HepG2 (cell line): ENCODE data around the gene SLU7. TPM values are rescaled to one million over a fixed set of nuclear protein-coding genes. Genes with fewer than 3 reads are reported as not detected.

Experiments used
- ATAC-seq: fragments of 200-7000 bp; cut with Tn5 transposase; 3 replicates; pipeline ENCODE4 v1.9.1; 2020; ENCODE audit warnings: mild to moderate bottlenecking, moderate library complexity
- BruUV-seq: library from RNA; stranded (reverse); fragments of 400-500 nt; replicated peaks from 2 replicates; lab custom pipeline; 2021; lab: Mats Ljungman, UMichigan
- CTCF ChIA-PET: fragments of 300-600 bp; formaldehyde crosslinking; extraction: SDS; loops from one replicate; lab custom pipeline; 2021; ENCODE audit warnings: low total read pairs, inconsistent platforms, low intra/inter-chr PET ratio; lab: Yijun Ruan, JAX
- POLR2A ChIA-PET: fragments of 350-600 bp; sonication (Branson Sonifier 250); formaldehyde crosslinking; loops from one replicate; lab custom pipeline; 2020; ENCODE audit warnings: antibody characterized with exemption, inconsistent platforms; lab: Yijun Ruan, JAX
- DNase-seq: peaks from one replicate; pipeline ENCODE4 v3.0.0-alpha.2; 2015; ENCODE audit warnings: low spot score
- FAIRE-seq: peaks from 3 replicates; lab custom pipeline; 2011; peaks lifted over from hg19 to GRCh38; lab: Jason Lieb, UNC
- H2AFZ ChIP-seq: one replicate; pipeline ENCODE4 v1.6.1; 2011; ENCODE audit warnings: low read length, inconsistent platforms
- H3K27ac ChIP-seq: fragments of 300-600 bp; 3 replicates; pipeline ENCODE4 v1.8.0; 2011; ENCODE audit warnings: mixed run types, mild to moderate bottlenecking, mixed read lengths, low read length, inconsistent platforms; ENCODE audit not compliant: insufficient read depth; ENCODE audit errors: extremely low read length
- H3K27me3 ChIP-seq, 2 experiments: fragments of 200-600 bp in 1 of 2; 2 replicates in 1 of 2; 3 replicates in 1 of 2; pipeline versions ENCODE4 v1.6.0 to v1.8.0; 2011; ENCODE audit warnings: low read length in 2 of 2, mild to moderate bottlenecking in 2 of 2, moderate library complexity in 2 of 2, inconsistent platforms in 1 of 2; ENCODE audit not compliant: insufficient read depth in 2 of 2, control insufficient read depth in 1 of 2
- H3K36me3 ChIP-seq, 2 experiments: fragments of 200-600 bp in 1 of 2; replicated peaks in 1 of 2; 2 replicates in 1 of 2; 3 replicates in 1 of 2; pipeline versions ENCODE4 v1.5.1 to v1.8.0; 2011; ENCODE audit warnings: low read length in 2 of 2, inconsistent platforms in 1 of 2; ENCODE audit not compliant: insufficient read depth in 2 of 2, control insufficient read depth in 1 of 2
- H3K4me1 ChIP-seq: 2 replicates; pipeline ENCODE4 v1.5.1; 2012; ENCODE audit warnings: low read length, inconsistent platforms; ENCODE audit not compliant: insufficient read depth
- H3K4me2 ChIP-seq: 2 replicates; pipeline ENCODE4 v1.6.0; 2011; ENCODE audit warnings: low read depth, low read length, inconsistent platforms
- H3K4me3 ChIP-seq, 3 experiments: fragments of 200-600 bp in 1 of 3; sonication (generic), shearing (Covaris generic) in 1 of 3; replicated peaks in 1 of 3; 2 replicates each; pipeline ENCODE4 v1.5.1; 2011 to 2016; ENCODE audit warnings: low read length in 3 of 3, inconsistent platforms in 2 of 3, low read depth in 2 of 3, mild to moderate bottlenecking in 2 of 3, control low read depth in 1 of 3, mixed read lengths in 1 of 3; ENCODE audit not compliant: insufficient read depth in 1 of 3
- H3K79me2 ChIP-seq: one replicate; pipeline ENCODE4 v1.6.1; 2011; ENCODE audit warnings: low read length, inconsistent platforms; ENCODE audit not compliant: insufficient read depth
- H3K9ac ChIP-seq: 2 replicates; pipeline ENCODE4 v1.6.0; 2011; ENCODE audit warnings: mild to moderate bottlenecking, low read depth, low read length, inconsistent platforms; ENCODE audit not compliant: insufficient read depth
- H3K9me3 ChIP-seq: 2 replicates; pipeline ENCODE4 v1.5.1; 2012; ENCODE audit warnings: mild to moderate bottlenecking, low read length
- H4K20me1 ChIP-seq: 2 replicates; pipeline ENCODE4 v1.6.0; 2011; ENCODE audit warnings: inconsistent platforms, mild to moderate bottlenecking, low read length, moderate library complexity; ENCODE audit not compliant: insufficient read depth
- CBFB ChIP-seq: sonication (generic); formaldehyde crosslinking; IDR thresholded peaks from 2 replicates; pipeline ENCODE4 v1.4.0; 2020; ENCODE audit warnings: missing genetic modification reagents
- DZIP1 ChIP-seq: sonication (generic); formaldehyde crosslinking; IDR thresholded peaks from 2 replicates; pipeline ENCODE4 v1.5.0; 2020; ENCODE audit warnings: mild to moderate bottlenecking, missing genetic modification reagents
- FOXK1 ChIP-seq: sonication (generic); formaldehyde crosslinking; IDR thresholded peaks from 2 replicates; pipeline ENCODE4 v1.4.0; 2020; ENCODE audit warnings: low read depth, missing genetic modification reagents, borderline replicate concordance
- IKZF5 ChIP-seq: IDR thresholded peaks from 2 replicates; pipeline ENCODE4 v1.6.1; 2018; ENCODE audit warnings: missing genetic modification reagents, mild to moderate bottlenecking, missing compliant biosample characterization
- JUND ChIP-seq: sonication (generic); formaldehyde crosslinking; IDR thresholded peaks from 2 replicates; pipeline ENCODE4 v1.8.0; 2022; ENCODE audit warnings: mild to moderate bottlenecking, missing genetic modification reagents
- KDM5B ChIP-seq: sonication (generic); formaldehyde crosslinking; IDR thresholded peaks from 2 replicates; pipeline ENCODE4 v1.4.0; 2020; ENCODE audit warnings: missing genetic modification reagents, mild to moderate bottlenecking, borderline replicate concordance
- NCOA2 ChIP-seq: sonication (generic); formaldehyde crosslinking; IDR thresholded peaks from 2 replicates; pipeline ENCODE4 v1.8.0; 2022; ENCODE audit warnings: inconsistent platforms
- RXRA ChIP-seq: sonication (generic); formaldehyde crosslinking; IDR thresholded peaks from 2 replicates; pipeline ENCODE4 v1.5.1; 2020; ENCODE audit warnings: missing genetic modification reagents
- SNAI1 ChIP-seq: sonication (generic); formaldehyde crosslinking; IDR thresholded peaks from 2 replicates; pipeline ENCODE4 v1.5.0; 2020; ENCODE audit warnings: mild to moderate bottlenecking, missing genetic modification reagents, borderline replicate concordance
- TOPORS ChIP-seq: sonication (generic); formaldehyde crosslinking; IDR thresholded peaks from 2 replicates; pipeline ENCODE4 v1.8.0; 2023; ENCODE audit warnings: mild to moderate bottlenecking, missing genetic modification reagents
- ZFY ChIP-seq: sonication (generic); formaldehyde crosslinking; IDR thresholded peaks from 2 replicates; pipeline ENCODE4 v1.4.0; 2020; ENCODE audit warnings: missing genetic modification reagents
- ZNF329 ChIP-seq: sonication (generic); formaldehyde crosslinking; IDR thresholded peaks from 2 replicates; pipeline ENCODE4 v1.9.0; 2021; ENCODE audit warnings: low read depth, mild to moderate bottlenecking, missing genetic modification reagents
- ZNF556 ChIP-seq: sonication (generic); formaldehyde crosslinking; IDR thresholded peaks from 2 replicates; pipeline ENCODE4 v1.4.0; 2020; ENCODE audit warnings: mild to moderate bottlenecking, missing genetic modification reagents, borderline replicate concordance
- ZNF614 ChIP-seq: IDR thresholded peaks from 2 replicates; pipeline ENCODE4 v1.6.1; 2018; ENCODE audit warnings: missing biosample characterization, missing genetic modification reagents, inconsistent platforms, borderline replicate concordance
- WGBS: methylation state at CpG from one replicate; pipeline ENCODE4 v1.1.6; 2017; ENCODE audit warnings: low lambda C conversion rate; 5-methylcytosine and 5-hydroxymethylcytosine counted together
- in situ Hi-C: cut with HindIII; loops from 2 replicates; pipeline ENCODE4 v1.10.0; 2017; ENCODE audit warnings: low pct_unique_long_range_greater_than_20kb; ENCODE audit not compliant: extremely low pct_ligation_motif_present
- intact Hi-C: fragments of 100-400 bp; cut with micrococcal nuclease; formaldehyde crosslinking; loops from one replicate; pipeline ENCODE4 v1.10.0; 2022; ENCODE audit not compliant: unreplicated experiment
- polyA plus RNA-seq, 8 experiments: library from polyadenylated mRNA; depleted of rRNA in 3 of 8; stranded (reverse) in 7 of 8; unstranded in 1 of 8; fragments of >200 nt; fragmentation: Illumina TruSeq in 4 of 8; extraction: Trizol in 4 of 8; gene quantifications; 2 replicates each; pipeline versions ENCODE4 v1.2.1 to v1.2.3, GENCODE V29; 2011 to 2016; ENCODE audit warnings: low read depth in 4 of 8, missing spikeins in 1 of 8, mixed read lengths in 1 of 8; ENCODE audit not compliant: insufficient read depth in 1 of 8
- total RNA-seq, 5 experiments: library from RNA; depleted of rRNA; stranded (reverse); fragments of >200 nt; fragmentation: Illumina TruSeq; extraction: Trizol; gene quantifications; 2 replicates each; pipeline ENCODE4 v1.2.3, GENCODE V29; 2016; ENCODE audit warnings: low read depth in 1 of 5

Gene SLU7
- total and polyA plus RNA-seq, 2 of the 13 experiments (the other 11 are each of a cell fraction or from before 2014, with no cell fraction given), result 24.0 to 39.2 TPM

- no TSS peak for BruUV-seq
- H3K9ac ChIP-seq, result no peak overlapping the region
- H3K9me3 ChIP-seq, result no peaks in the 10 kb centered on the region
- H3K27ac ChIP-seq, result no peak overlapping the region
- ChIA-PET CTCF (no interaction called here), POLR2A (no interaction called here)
- H3K4me1 ChIP-seq, result peaks cover 28% of the 10 kb centered on the region
- H4K20me1 ChIP-seq, result no peaks in the 10 kb centered on the region
- H3K27me3 ChIP-seq, result peaks cover 0 to 5% of the 10 kb centered on the region in 2 experiments; a peak in 3 of 5 replicates
- H3K4me2 ChIP-seq, result no peak overlapping the region
- no peak overlapping the region for H2AFZ ChIP-seq
- no peak overlapping the region for H3K4me3 ChIP-seq
- ATAC-seq, result no peak
- intact Hi-C loops (no loop called here), in situ Hi-C loops (no loop called here)
- H3K79me2 ChIP-seq, result no peaks in the 10 kb centered on the region
- no peak for DNase-seq
- TF ChIP-seq KDM5B, result no peak
- TF ChIP-seq RXRA (CRISPR knock-in tag), result no peak
- no peak for TF ChIP-seq ZNF556 (CRISPR knock-in tag)
- no peak for TF ChIP-seq CBFB (CRISPR knock-in tag)
- H3K36me3 ChIP-seq, result no peaks in the 10 kb centered on the region
- 77% methylated on average over 4 of the region's 4 CpGs for WGBS
- FAIRE-seq, result no peak
Observed at GRCh38 chr5:160455600-160455999, 36.7 kb upstream of the SLU7 start.

- H3K79me2 ChIP-seq, result no peaks in the 10 kb centered on the region
- FAIRE-seq (no peak), DNase-seq (no peak), ATAC-seq (no peak)
- in situ Hi-C loops, result no loop called here
- CTCF ChIA-PET, result no interaction called here
- no peaks in the 10 kb centered on the region for H3K36me3 ChIP-seq
- no peaks in the 10 kb centered on the region for H3K9me3 ChIP-seq
- H3K27ac ChIP-seq, result no peak overlapping the region
- POLR2A ChIA-PET, result no interaction called here
- no peak overlapping the region for H2AFZ ChIP-seq
- no peak overlapping the region for H3K9ac ChIP-seq
- H3K4me2 ChIP-seq, result no peak overlapping the region
- WGBS, result 6% methylated on average over 1 of the region's 1 CpG
- peaks cover 0 to 8% of the 10 kb centered on the region in 2 experiments; a peak in 3 of 5 replicates for H3K27me3 ChIP-seq
- no peak overlapping the region for H3K4me3 ChIP-seq
- no peaks in the 10 kb centered on the region for H4K20me1 ChIP-seq
- H3K4me1 ChIP-seq, result peaks cover 15% of the 10 kb centered on the region
- BruUV-seq, result no TSS peak
- intact Hi-C loops, result no loop called here
- TF ChIP-seq DZIP1, result no peak
- TF ChIP-seq FOXK1 (CRISPR knock-in tag), result no peak
- TF ChIP-seq ZFY (CRISPR knock-in tag), result no peak
- no peak for TF ChIP-seq SNAI1
- TF ChIP-seq IKZF5, result no peak
- no peak for TF ChIP-seq ZNF614 (CRISPR knock-in tag)
- TF ChIP-seq TOPORS (CRISPR knock-in tag), result no peak
- no peak for TF ChIP-seq JUND (CRISPR knock-in tag)
- TF ChIP-seq NCOA2 (CRISPR knock-in tag), result no peak
- TF ChIP-seq ZNF329, result no peak
Observed at GRCh38 chr5:160453751-160454150, 34.9 kb upstream of the SLU7 start.
